Uterus (tissue), 4 donors: ENCODE results near the gene GPRIN3. TPM values are rescaled to one million over a fixed set of nuclear protein-coding genes. Genes with fewer than 3 reads are reported as not detected.

Source experiments
- DNase-seq, 2 donors: peaks; one replicate each; pipeline ENCODE4 v3.0.0-alpha.2; 2019 to 2020
- H3K27ac ChIP-seq, 2 donors: fragments of 200-600 bp; sonication (generic); 1 replicate in 1 of 2; 2 replicates in 1 of 2; pipeline ENCODE4 v1.5.1; 2016 to 2018
- H3K27me3 ChIP-seq, 2 donors: fragments of 200-600 bp; sonication (generic); one replicate each; pipeline ENCODE4 v1.5.1; 2018 to 2019; ENCODE audit warnings: control low read depth in 1 of 2
- H3K36me3 ChIP-seq, 2 donors: fragments of 200-600 bp; sonication (generic); one replicate each; pipeline ENCODE4 v1.5.1; 2019; ENCODE audit warnings: control low read depth in 1 of 2
- H3K4me1 ChIP-seq, 2 donors: fragments of 200-600 bp; sonication (generic); one replicate each; pipeline ENCODE4 v1.5.1; 2018 to 2019; ENCODE audit warnings: control low read depth in 1 of 2
- H3K4me3 ChIP-seq, 2 donors: fragments of 200-600 bp; sonication (generic); 1 replicate in 1 of 2; 2 replicates in 1 of 2; pipeline ENCODE4 v1.5.1; 2018 to 2019; ENCODE audit warnings: mild to moderate bottlenecking in 1 of 2
- H3K9me3 ChIP-seq, 2 donors: fragments of 200-600 bp; sonication (generic); one replicate each; pipeline ENCODE4 v1.5.1; 2019; ENCODE audit warnings: control low read depth in 1 of 2
- POLR2A ChIP-seq, 2 donors: fragments of 450-650 bp; IDR thresholded peaks; one replicate each; pipeline ENCODE4 v1.6.1; 2016; ENCODE audit warnings: antibody characterized with exemption in 2 of 2, mild to moderate bottlenecking in 1 of 2, moderate library complexity in 1 of 2
- intact Hi-C: fragments of 100-400 bp; cut with DNase I; formaldehyde crosslinking; loops from one replicate; pipeline ENCODE4 v1.15.1; 2023; ENCODE audit warnings: low total_unique reads
- total RNA-seq, 4 donors: library from RNA; depleted of rRNA in 3 of 4; stranded (reverse); fragments of >200 nt in 3 of 4; gene quantifications; one replicate each; pipeline versions ENCODE4 v1.1.0 to v1.2.4, GENCODE V29; 2014 to 2023
- TF ChIP-seq, protein P1 (sequence below), 4 experiments: fragments of 200-600 bp in 2 of 4; fragments of 450-650 bp in 2 of 4; sonication (generic) in 2 of 4; IDR thresholded peaks; one replicate each; pipeline ENCODE4 v1.5.1; 2016 to 2019; ENCODE audit warnings: antibody characterized with exemption in 4 of 4, mild to moderate bottlenecking in 2 of 4, moderate library complexity in 1 of 4
- donor health status: DM: yes; HTN: yes; CAD: no.

GPRIN3 gene
- total RNA-seq, 4 donors from 2014 or later = 1.2 to 9.7 (median 3.2) TPM

DNA sequence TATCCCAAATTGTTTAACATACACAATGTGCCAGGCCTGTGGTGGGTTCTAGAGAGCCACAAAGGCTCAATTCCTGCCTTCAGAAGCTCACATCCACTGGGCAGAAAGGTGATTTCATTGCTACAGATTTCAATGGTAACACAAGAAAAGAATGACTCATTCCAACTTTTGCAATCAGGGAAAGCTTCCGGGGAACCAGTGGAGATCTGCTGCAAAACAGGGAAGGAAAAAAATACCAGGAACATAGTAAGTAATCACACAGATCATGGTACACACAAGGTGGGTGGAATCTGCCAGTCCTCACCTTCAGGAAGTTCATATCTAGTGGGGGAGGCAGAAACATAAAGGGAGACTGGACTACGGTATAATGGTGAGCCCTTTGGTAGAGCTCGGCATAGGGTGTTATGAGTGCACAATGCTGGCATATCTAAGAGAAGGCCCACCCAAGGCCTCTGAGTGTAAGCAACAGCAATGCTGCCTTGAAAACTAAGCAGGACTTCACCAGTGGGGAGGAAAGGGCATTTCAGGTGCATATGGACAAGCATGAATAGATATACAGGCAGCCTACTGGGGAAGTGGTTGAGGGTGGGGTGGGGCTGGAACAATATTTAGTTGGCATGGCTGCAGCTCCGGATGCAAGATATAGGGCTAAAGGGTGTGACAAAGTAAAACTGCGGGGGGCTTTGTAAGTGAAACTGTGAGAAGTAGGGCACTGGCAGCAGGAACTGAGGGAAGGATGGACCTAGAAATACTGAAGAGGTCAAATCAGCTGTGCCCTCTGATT, 24.2 kb downstream of the GPRIN3 start:
- intact Hi-C loops = no loop called here
- H3K27ac ChIP-seq = no peak overlapping the region
- H3K9me3 ChIP-seq = no peaks in the 10 kb centered on the region
- DNase-seq = no peak
- H3K36me3 ChIP-seq = no peaks in the 10 kb centered on the region
- H3K27me3 ChIP-seq = no peaks in the 10 kb centered on the region
- TF ChIP-seq POLR2A (IDR thresholded peaks at IDR 0.05) = no peak
- TF ChIP-seq, protein P1, sequence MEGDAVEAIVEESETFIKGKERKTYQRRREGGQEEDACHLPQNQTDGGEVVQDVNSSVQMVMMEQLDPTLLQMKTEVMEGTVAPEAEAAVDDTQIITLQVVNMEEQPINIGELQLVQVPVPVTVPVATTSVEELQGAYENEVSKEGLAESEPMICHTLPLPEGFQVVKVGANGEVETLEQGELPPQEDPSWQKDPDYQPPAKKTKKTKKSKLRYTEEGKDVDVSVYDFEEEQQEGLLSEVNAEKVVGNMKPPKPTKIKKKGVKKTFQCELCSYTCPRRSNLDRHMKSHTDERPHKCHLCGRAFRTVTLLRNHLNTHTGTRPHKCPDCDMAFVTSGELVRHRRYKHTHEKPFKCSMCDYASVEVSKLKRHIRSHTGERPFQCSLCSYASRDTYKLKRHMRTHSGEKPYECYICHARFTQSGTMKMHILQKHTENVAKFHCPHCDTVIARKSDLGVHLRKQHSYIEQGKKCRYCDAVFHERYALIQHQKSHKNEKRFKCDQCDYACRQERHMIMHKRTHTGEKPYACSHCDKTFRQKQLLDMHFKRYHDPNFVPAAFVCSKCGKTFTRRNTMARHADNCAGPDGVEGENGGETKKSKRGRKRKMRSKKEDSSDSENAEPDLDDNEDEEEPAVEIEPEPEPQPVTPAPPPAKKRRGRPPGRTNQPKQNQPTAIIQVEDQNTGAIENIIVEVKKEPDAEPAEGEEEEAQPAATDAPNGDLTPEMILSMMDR (IDR thresholded peaks at IDR 0.05) = no peak
- no peaks in the 10 kb centered on the region for H3K4me1 ChIP-seq
- no peak overlapping the region for H3K4me3 ChIP-seq

DNA sequence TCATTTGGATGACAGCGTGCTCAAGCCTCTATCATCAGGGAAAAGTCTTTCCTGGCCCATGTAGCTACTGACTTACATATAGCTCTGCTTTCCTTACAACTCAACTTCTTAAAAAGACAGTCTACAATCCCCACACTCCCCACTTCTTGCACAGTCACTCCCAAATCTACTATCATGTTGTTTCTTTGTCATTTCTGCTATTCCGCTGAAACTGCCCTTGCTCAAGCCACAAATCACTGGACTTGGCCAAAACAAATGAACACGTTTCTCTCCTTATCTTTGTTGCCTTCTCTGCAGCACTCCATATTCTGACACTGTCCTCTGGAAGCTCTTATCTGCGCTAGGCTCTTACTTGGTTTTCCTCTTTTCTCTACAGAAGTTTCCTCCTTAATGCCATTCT, 28.2 kb downstream of the GPRIN3 start:
- intact Hi-C loops = no loop called here
- no peak for DNase-seq
- no peaks in the 10 kb centered on the region for H3K4me1 ChIP-seq
- H3K36me3 ChIP-seq = no peaks in the 10 kb centered on the region
- H3K27ac ChIP-seq = no peak overlapping the region
- H3K9me3 ChIP-seq = no peaks in the 10 kb centered on the region
- no peak overlapping the region for H3K4me3 ChIP-seq
- TF ChIP-seq POLR2A (IDR thresholded peaks at IDR 0.05) = no peak
- TF ChIP-seq, protein P1 (IDR thresholded peaks at IDR 0.05) = no peak
- no peaks in the 10 kb centered on the region for H3K27me3 ChIP-seq

DNA sequence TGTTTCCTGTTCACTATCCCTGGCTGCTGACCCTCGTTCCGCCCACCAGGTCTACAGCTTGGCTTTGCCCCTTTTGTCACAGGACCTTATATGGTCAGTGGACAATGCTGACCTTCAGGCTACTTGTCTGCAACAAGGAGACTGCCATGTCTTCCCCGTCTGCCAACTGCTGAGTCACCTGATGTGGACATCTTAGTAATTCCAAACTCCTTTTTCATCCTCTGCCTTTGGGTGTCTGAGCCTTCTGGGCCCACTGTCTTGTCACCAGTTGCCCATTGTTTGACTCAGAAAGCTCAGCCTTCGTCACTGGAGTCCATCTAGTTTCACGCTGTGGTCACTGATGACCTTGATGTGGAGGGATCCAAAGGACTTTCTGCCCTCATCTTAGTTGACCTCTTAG, 30.2 kb downstream of the GPRIN3 start:
- no peak for DNase-seq

DNA sequence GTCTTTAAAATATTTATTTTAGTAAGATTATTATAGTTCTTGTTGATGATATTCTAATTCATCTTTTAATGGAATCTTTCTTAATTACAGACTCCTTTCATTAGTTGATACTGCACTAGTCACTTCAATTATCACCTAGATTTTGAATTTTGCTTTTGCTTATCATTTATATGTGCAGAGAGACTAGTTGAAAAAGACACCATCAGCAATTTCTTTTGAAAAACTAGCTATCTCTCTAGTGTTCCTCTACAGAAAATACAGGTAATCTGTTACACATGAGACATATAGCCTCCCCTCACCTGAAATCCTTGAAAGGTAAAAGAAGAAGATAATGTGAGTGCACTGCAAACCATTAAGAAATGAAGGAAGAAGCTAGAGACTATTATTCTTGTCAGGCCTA, 31.3 kb downstream of the GPRIN3 start:
- no peak for DNase-seq
- Histone ChIP-seq H3K4me1 (no peaks in the 10 kb centered on the region), H3K4me3 (no peak overlapping the region), H3K36me3 (no peaks in the 10 kb centered on the region), H3K9me3 (no peaks in the 10 kb centered on the region), H3K27me3 (no peaks in the 10 kb centered on the region), H3K27ac (no peak overlapping the region)
- TF ChIP-seq POLR2A (IDR thresholded peaks at IDR 0.05) = no peak
- TF ChIP-seq, protein P1 (IDR thresholded peaks at IDR 0.05) = no peak
- intact Hi-C loops = no loop called here

More for the DNA sequence above, 30.2 kb downstream of the GPRIN3 start:
- intact Hi-C loops = no loop called here
- no peaks in the 10 kb centered on the region for H3K36me3 ChIP-seq
- H3K4me1 ChIP-seq = no peaks in the 10 kb centered on the region
- no peaks in the 10 kb centered on the region for H3K9me3 ChIP-seq
- TF ChIP-seq, protein P1 (IDR thresholded peaks at IDR 0.05) = no peak
- TF ChIP-seq POLR2A (IDR thresholded peaks at IDR 0.05) = no peak
- H3K4me3 ChIP-seq = no peak overlapping the region
- no peaks in the 10 kb centered on the region for H3K27me3 ChIP-seq
- H3K27ac ChIP-seq = no peak overlapping the region

DNA sequence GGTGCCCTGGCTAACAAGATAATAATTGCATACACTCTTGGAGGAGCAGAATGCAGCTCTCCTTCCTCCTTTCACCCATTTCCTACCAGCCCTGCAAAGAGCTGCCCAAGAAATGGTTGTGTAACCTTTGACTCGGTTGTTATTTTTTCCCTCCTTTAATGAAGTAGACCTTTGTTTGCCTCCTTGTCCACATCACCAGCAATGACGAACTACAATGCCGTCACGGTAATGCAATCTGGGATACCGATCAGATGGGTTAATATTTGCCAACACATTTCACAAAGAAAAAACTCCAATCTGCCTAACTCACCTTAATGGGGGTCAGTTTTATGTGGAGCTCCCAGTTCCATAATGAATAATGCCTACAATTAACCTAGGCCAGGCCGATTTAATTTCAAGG, 32.0 kb downstream of the GPRIN3 start:
- Histone ChIP-seq H3K27me3 (no peaks in the 10 kb centered on the region), H3K27ac (no peak overlapping the region), H3K4me3 (no peak overlapping the region), H3K9me3 (no peaks in the 10 kb centered on the region), H3K36me3 (no peaks in the 10 kb centered on the region), H3K4me1 (no peaks in the 10 kb centered on the region)
- TF ChIP-seq, protein P1 (IDR thresholded peaks at IDR 0.05) = no peak
- no peak for TF ChIP-seq POLR2A (IDR thresholded peaks at IDR 0.05)
- intact Hi-C loops = no loop called here
- no peak for DNase-seq
